ENCODE data around the gene PIK3C2G. TPM values are rescaled to one million over a fixed set of nuclear protein-coding genes. Genes with fewer than 3 reads are reported as not detected.

Gene PIK3C2G
- total RNA-seq, 1 donor from 2014 or later: 0.69 TPM

GRCh38 chr12:18570543-18570942 lies 309.2 kb downstream of the PIK3C2G start:
- intact Hi-C loops (cut with DNase I): no loop called here
- Histone ChIP-seq H3K4me1 (no peaks in the 10 kb centered on the region), H3K9me3 (no peaks in the 10 kb centered on the region), H3K36me3 (no peaks in the 10 kb centered on the region), H3K27me3 (no peaks in the 10 kb centered on the region), H3K4me3 (no peak overlapping the region), H3K27ac (no peak overlapping the region)
- no peak for ATAC-seq
- no peak for TF ChIP-seq CTCF (IDR thresholded peaks at IDR 0.05)
- no peak for DNase-seq

- no peak for TF ChIP-seq CTCF (IDR thresholded peaks at IDR 0.05)
These were observed 314.8 kb downstream of the PIK3C2G start for GRCh38 chr12:18576104-18576626.

GRCh38 chr12:18576648-18577047 lies 315.3 kb downstream of the PIK3C2G start:
- Histone ChIP-seq H3K4me1 (no peaks in the 10 kb centered on the region), H3K9me3 (no peaks in the 10 kb centered on the region), H3K27ac (no peak overlapping the region), H3K36me3 (no peaks in the 10 kb centered on the region), H3K27me3 (no peaks in the 10 kb centered on the region), H3K4me3 (no peak overlapping the region)
- no peak for DNase-seq
- intact Hi-C loops (cut with DNase I): no loop called here
- ATAC-seq: no peak
- no peak for TF ChIP-seq CTCF (IDR thresholded peaks at IDR 0.05)

More at GRCh38 chr12:18576104-18576626, 314.8 kb downstream of the PIK3C2G start:
- intact Hi-C loops (cut with DNase I): no loop called here
- Histone ChIP-seq H3K27ac (no peak overlapping the region), H3K4me3 (no peak overlapping the region), H3K4me1 (no peaks in the 10 kb centered on the region), H3K9me3 (no peaks in the 10 kb centered on the region), H3K27me3 (no peaks in the 10 kb centered on the region), H3K36me3 (no peaks in the 10 kb centered on the region)
- no peak for ATAC-seq
- DNase-seq: no peak

- DNase-seq (no peak), ATAC-seq (no peak)
These were observed 316.9 kb downstream of the PIK3C2G start for GRCh38 chr12:18578191-18578590.

GRCh38 chr12:18580291-18580690 lies 319.0 kb downstream of the PIK3C2G start:
- no peak for TF ChIP-seq CTCF (IDR thresholded peaks at IDR 0.05)
- intact Hi-C loops (cut with DNase I): no loop called here
- ATAC-seq (no peak), DNase-seq (no peak)
- H3K27ac ChIP-seq: no peak overlapping the region
- H3K4me1 ChIP-seq: no peaks in the 10 kb centered on the region
- H3K4me3 ChIP-seq: no peak overlapping the region
- no peaks in the 10 kb centered on the region for H3K36me3 ChIP-seq
- H3K27me3 ChIP-seq: no peaks in the 10 kb centered on the region
- H3K9me3 ChIP-seq: no peaks in the 10 kb centered on the region

More at GRCh38 chr12:18578191-18578590, 316.9 kb downstream of the PIK3C2G start:
- no peak overlapping the region for H3K27ac ChIP-seq
- no peaks in the 10 kb centered on the region for H3K9me3 ChIP-seq
- TF ChIP-seq CTCF (IDR thresholded peaks at IDR 0.05): no peak
- no peaks in the 10 kb centered on the region for H3K4me1 ChIP-seq
- H3K27me3 ChIP-seq: no peaks in the 10 kb centered on the region
- no peaks in the 10 kb centered on the region for H3K36me3 ChIP-seq
- no peak overlapping the region for H3K4me3 ChIP-seq
- intact Hi-C loops (cut with DNase I): no loop called here

- ATAC-seq (no peak), DNase-seq (no peak)
- no peaks in the 10 kb centered on the region for H3K27me3 ChIP-seq
- no peaks in the 10 kb centered on the region for H3K36me3 ChIP-seq
- H3K27ac ChIP-seq: no peak overlapping the region
- no peaks in the 10 kb centered on the region for H3K4me1 ChIP-seq
- no peaks in the 10 kb centered on the region for H3K9me3 ChIP-seq
- intact Hi-C loops (cut with DNase I): no loop called here
- no peak overlapping the region for H3K4me3 ChIP-seq
- TF ChIP-seq CTCF (IDR thresholded peaks at IDR 0.05): no peak
These were observed 319.4 kb downstream of the PIK3C2G start for GRCh38 chr12:18580706-18581105.

Data from upper lobe of right lung (tissue), 1 donor.